ENCODE data around the gene APBB1IP.
"Not testable (repeated sequence)": the region's sequence is repeated elsewhere in the genome, so short reads cannot be mapped to it uniquely, and the experiment has no call there.

Gene APBB1IP

DNA sequence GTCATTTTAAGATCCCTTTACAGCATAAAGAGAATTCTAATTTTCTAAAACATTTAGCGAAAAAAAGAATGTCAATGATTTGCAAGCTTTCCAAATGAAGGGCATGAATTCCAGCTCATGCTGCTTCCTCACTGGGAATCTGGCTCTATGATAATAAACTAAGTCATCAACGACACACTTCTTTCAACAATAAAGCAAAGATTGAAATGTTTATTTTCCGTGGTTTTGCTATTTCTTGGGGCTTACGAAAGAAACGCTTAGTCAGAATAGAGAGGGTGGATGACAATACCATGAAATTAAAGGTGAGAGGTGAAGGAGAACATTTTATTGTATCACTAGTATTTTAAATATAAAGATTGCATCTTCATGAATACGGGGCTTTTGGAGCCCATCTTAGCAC is 140.2 kb downstream of the APBB1IP start:
- H2AFZ ChIP-seq (ENCODE audit: low read depth, low read length); H3K9me3 ChIP-seq (ENCODE audit: low read length); H3K36me3 ChIP-seq (ENCODE audit: insufficient read depth, low read length); H3K4me1 ChIP-seq (ENCODE audit: insufficient read depth, low read length); H3K4me3 ChIP-seq (ENCODE audit: low read length); H3K27me3 ChIP-seq (ENCODE audit: insufficient read depth, low read length): not testable (repeated sequence)

DNA sequence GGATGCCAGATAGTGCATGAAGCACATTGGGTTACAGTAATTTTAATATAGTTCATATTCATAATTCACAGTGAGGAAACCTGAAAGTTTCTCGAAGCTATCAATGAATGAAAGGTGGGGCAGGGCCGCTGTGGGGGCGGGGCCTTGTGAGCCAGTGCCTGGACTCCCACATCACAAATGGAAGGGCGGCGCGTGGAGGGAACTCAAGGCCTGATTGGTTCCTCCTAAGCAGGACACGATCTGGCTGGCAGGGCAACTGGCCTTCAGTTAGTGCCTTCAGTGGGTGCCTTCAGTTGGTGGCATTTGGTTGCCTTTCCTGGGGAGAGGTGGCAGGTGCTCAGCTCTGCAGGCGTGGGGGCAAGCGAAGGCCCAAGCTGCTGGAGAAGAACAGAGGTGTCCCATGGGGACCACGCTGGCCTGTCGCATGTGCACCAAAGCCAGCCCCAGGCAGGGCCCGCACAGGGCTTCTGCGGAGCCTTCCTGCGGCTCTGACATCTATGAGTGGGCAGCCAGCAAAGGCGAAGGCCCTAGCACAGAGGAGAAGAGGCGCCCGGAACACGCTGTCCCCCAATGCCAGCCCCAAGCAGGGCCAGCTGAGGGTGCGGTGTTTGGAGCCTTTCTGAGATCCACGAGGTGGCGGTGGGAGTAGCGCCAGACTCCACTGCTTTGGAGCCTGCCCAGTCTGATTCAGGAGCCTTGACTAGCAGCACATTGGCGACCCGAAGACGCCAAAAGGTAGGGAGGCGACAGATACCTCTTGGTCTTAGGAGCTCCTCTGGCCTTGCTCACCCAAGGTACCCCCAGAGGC is 141.3 kb downstream of the APBB1IP start:
- no peaks in the 10 kb centered on the region for H3K4me1 ChIP-seq (ENCODE audit: insufficient read depth, low read length)
- H3K27me3 ChIP-seq (ENCODE audit: insufficient read depth, low read length), result no peaks in the 10 kb centered on the region
- H3K36me3 ChIP-seq (ENCODE audit: insufficient read depth, low read length), result no peaks in the 10 kb centered on the region
- no peaks in the 10 kb centered on the region for H3K9me3 ChIP-seq (ENCODE audit: low read length)
- no peak overlapping the region for H3K4me3 ChIP-seq (ENCODE audit: low read length)
- H2AFZ ChIP-seq (ENCODE audit: low read depth, low read length), result no peak overlapping the region

DNA sequence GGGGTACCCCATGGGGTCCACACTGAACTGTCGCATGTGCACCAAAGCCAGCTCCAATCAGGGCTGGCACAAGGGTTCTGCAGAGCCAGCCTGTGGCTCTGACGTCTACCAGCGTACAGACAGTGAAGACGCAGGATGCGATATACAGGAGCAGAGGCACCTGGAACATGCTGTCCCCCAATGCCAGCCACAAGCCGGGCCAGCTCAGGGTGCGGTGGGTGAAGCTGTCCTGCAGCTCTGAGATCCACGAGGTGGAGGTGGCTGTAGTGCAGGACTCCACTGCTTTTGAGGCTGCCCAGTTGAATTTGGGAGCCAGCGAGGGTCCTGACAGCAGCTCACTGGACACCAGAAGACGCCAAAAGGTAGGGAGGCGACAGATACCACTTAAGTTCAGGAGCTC is 148.1 kb downstream of the APBB1IP start:
- Histone ChIP-seq H3K9me3 (ENCODE audit: low read length) (no peaks in the 10 kb centered on the region), H3K4me3 (ENCODE audit: low read length) (no peak overlapping the region), H3K27me3 (ENCODE audit: insufficient read depth, low read length) (no peaks in the 10 kb centered on the region), H3K4me1 (ENCODE audit: insufficient read depth, low read length) (no peaks in the 10 kb centered on the region), H3K36me3 (ENCODE audit: insufficient read depth, low read length) (no peaks in the 10 kb centered on the region), H2AFZ (ENCODE audit: low read depth, low read length) (no peak overlapping the region)

DNA sequence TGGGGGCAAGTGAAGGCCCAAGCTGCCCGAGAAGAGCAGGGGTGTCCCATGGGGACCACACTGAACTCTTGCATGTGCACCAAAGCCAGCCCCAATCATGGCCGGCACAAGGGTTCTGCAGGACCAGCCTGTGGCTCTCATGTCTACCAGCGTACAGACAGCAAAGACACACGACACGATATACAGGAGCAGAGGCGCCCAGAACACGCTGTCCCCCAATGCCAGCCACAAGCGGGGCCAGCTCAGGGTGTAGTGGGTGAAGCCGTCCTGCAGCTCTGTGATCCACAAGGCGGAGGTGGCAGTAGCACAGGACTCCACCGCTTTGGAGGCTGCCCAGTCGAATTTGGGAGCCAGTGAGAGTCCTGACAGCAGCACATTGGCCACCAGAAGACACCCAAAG is 150.5 kb downstream of the APBB1IP start:
- no peak overlapping the region for H3K4me3 ChIP-seq (ENCODE audit: low read length)
- no peaks in the 10 kb centered on the region for H3K36me3 ChIP-seq (ENCODE audit: insufficient read depth, low read length)
- H2AFZ ChIP-seq (ENCODE audit: low read depth, low read length), result no peak overlapping the region
- H3K4me1 ChIP-seq (ENCODE audit: insufficient read depth, low read length), result no peaks in the 10 kb centered on the region
- no peaks in the 10 kb centered on the region for H3K9me3 ChIP-seq (ENCODE audit: low read length)
- H3K27me3 ChIP-seq (ENCODE audit: insufficient read depth, low read length), result no peaks in the 10 kb centered on the region

DNA sequence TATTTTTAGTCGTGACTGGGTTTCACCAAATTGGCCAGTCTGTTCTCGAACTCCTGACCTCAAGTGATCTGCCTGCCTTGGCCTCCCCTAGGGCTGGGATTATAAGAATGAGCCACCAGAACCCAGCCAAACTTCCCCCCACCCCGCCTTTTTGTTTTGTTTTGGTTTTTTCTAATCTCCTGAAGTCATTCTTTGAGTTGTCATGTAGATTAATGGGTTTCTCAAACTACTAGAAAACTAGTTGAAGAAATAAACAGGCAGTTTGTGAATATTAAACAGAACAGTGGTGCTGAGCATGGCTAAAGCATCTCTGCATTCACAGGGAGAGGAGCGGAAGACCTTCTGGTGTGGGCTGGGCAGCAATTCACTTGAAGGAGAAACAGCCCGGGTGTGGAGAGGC is 151.7 kb downstream of the APBB1IP start:
- not testable (repeated sequence) for H3K4me1 ChIP-seq (ENCODE audit: insufficient read depth, low read length); H2AFZ ChIP-seq (ENCODE audit: low read depth, low read length); H3K36me3 ChIP-seq (ENCODE audit: insufficient read depth, low read length); H3K9me3 ChIP-seq (ENCODE audit: low read length); H3K27me3 ChIP-seq (ENCODE audit: insufficient read depth, low read length); H3K4me3 ChIP-seq (ENCODE audit: low read length)

DNA sequence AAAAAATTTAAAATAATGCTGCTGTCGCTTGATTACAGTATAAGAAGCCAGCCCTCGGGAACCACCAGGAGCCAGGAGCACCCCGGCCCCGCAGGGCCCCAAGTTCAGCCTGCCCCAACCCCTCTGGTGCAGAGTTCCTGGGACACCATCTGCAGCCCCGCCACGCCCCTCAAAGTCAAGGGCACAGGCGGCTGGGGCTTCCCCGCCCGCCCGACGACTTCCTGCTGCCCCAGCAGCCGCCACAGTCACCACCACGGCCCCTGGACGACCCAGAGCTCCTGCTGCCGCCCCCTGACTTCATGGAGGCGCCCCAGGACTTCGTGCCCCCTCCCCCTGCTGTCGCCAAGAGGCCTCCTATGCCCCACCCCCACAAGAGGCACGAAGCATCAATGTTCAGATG is 155.8 kb downstream of the APBB1IP start:
- no peak overlapping the region for H2AFZ ChIP-seq (ENCODE audit: low read depth, low read length)
- H3K27me3 ChIP-seq (ENCODE audit: insufficient read depth, low read length), result no peaks in the 10 kb centered on the region
- no peaks in the 10 kb centered on the region for H3K36me3 ChIP-seq (ENCODE audit: insufficient read depth, low read length)
- no peaks in the 10 kb centered on the region for H3K9me3 ChIP-seq (ENCODE audit: low read length)
- H3K4me3 ChIP-seq (ENCODE audit: low read length), result no peak overlapping the region
- no peaks in the 10 kb centered on the region for H3K4me1 ChIP-seq (ENCODE audit: insufficient read depth, low read length)

DNA sequence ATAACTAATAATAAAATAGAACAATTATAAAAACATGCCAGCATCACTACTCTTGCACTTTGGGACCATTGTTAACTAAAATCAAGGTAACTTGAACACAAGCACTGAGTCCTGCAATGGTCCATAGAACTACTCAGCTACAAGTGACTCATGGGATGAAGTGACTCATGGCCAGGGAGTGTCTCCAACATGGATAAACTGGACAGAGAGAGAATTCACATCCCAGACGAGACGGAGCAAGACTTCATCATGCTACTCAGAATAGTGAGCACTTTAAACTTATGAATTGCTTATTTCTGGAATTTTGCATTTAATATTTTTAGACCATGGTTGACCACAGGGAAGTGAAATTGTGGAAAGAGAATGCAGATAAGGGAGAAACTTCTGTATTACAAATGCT is 165.1 kb downstream of the APBB1IP start:
- not testable (repeated sequence) for H3K9me3 ChIP-seq (ENCODE audit: low read length); H2AFZ ChIP-seq (ENCODE audit: low read depth, low read length); H3K4me1 ChIP-seq (ENCODE audit: insufficient read depth, low read length); H3K27me3 ChIP-seq (ENCODE audit: insufficient read depth, low read length); H3K4me3 ChIP-seq (ENCODE audit: low read length); H3K36me3 ChIP-seq (ENCODE audit: insufficient read depth, low read length)

DNA sequence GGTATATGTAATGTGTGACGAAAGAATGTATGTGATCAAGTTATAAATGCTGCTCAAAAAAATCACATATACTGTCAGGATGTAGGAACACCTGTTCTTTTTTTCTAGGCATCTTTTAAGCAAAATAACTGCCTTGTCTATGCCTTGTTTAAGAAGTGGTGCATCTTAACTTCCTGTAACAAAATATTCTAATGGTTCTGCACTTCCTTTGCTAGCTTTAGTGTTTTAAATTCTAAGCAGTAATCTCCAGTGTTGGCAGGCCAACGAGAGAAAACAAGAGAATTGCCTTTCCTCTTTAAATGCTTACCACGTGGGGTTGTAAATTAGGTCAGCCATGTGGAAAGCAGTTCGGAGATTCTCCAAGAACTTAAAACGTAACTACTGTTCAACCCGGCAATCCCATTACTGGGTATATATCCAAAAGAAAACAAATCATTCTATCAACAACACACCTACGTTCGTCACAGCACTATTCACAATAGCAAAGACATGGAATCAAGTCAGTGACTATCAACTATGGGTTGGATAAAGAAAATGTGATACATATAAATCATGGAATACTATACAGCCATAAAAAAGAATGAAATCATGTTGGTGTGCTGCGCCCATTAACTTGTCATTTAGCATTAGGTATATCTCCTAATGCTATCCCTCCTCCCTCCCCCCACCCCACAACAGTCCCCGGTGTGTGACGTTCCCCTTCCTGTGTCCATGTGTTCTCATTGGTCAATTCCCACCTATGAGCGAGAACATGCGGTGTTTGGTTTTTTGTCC is 166.4 kb downstream of the APBB1IP start:
- not testable (repeated sequence) for H2AFZ ChIP-seq (ENCODE audit: low read depth, low read length); H3K4me3 ChIP-seq (ENCODE audit: low read length); H3K27me3 ChIP-seq (ENCODE audit: insufficient read depth, low read length); H3K4me1 ChIP-seq (ENCODE audit: insufficient read depth, low read length); H3K9me3 ChIP-seq (ENCODE audit: low read length); H3K36me3 ChIP-seq (ENCODE audit: insufficient read depth, low read length)

DNA sequence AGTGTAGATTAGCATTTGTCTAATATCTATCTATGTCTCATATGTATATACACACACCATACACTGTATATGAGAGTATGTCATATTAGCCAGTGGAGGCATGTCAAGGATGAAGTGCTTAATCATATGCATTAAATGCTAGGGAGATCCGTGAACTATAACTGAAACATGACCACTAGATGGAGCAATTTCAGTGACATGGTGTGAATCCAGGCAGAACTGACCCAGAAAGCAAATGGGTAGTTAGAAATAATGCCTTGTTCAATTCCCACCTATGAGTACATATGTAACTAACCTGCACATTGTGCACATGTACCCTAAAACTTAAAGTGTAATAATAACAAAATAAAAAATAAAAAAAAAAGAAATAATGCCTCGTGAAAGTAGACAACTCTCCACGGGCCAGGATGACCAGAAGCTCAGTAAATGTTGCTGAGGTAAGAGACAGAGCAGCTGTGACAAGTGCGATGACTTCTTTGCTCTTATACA is 168.3 kb downstream of the APBB1IP start:
- H3K27me3 ChIP-seq (ENCODE audit: insufficient read depth, low read length); H3K36me3 ChIP-seq (ENCODE audit: insufficient read depth, low read length); H2AFZ ChIP-seq (ENCODE audit: low read depth, low read length); H3K9me3 ChIP-seq (ENCODE audit: low read length); H3K4me1 ChIP-seq (ENCODE audit: insufficient read depth, low read length); H3K4me3 ChIP-seq (ENCODE audit: low read length): not testable (repeated sequence)

DNA sequence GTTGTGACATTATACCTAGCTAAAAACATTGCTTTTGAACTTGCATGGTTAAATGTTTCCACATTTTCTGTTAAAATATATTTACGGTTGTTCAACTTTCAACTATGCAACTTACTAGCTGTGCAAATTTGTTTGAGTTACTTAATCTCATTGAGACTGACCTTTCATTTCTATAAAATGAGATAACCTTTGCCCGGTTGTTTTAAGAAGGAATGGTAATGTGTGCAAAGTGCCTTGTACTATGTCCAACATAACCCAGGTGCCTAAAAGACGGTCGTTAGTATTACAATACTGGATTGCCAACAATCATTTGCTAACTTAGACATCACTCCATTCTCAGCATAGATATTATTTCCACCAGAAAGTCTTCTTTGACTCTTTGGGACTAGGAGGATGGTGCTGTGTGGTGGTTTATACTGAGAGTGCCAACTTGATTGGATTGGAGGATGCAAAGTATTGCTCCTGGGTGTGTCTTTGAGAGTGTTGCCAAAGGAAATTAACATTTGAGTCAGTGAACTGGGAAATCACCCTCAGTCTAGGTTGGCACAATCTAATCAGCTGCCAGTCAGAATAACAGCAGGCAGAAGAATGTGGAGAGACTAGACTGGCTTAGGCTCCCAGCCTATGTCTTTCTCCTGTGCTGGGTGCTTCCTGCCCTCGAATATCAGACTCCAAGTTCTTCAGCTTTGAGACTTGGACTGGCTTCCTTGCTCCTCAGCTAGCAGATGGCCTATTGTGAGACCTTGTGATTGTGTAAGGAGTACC is 174.2 kb downstream of the APBB1IP start:
- no peaks in the 10 kb centered on the region for H3K36me3 ChIP-seq (ENCODE audit: insufficient read depth, low read length)
- H2AFZ ChIP-seq (ENCODE audit: low read depth, low read length), result no peak overlapping the region
- no peaks in the 10 kb centered on the region for H3K4me1 ChIP-seq (ENCODE audit: insufficient read depth, low read length)
- H3K27me3 ChIP-seq (ENCODE audit: insufficient read depth, low read length), result no peaks in the 10 kb centered on the region
- no peaks in the 10 kb centered on the region for H3K9me3 ChIP-seq (ENCODE audit: low read length)
- H3K4me3 ChIP-seq (ENCODE audit: low read length), result no peak overlapping the region
